Measurements from ENCODE around the gene CSNK1E. TPM values are rescaled to one million over a fixed set of nuclear protein-coding genes. Genes with fewer than 3 reads are reported as not detected.

The CSNK1E gene
- total RNA-seq, 2 experiments from 2014 or later = 105 to 108 TPM

GRCh38 chr22:38298312-38299005 is 18.8 kb downstream of the CSNK1E start:
- CTCF ChIA-PET = interaction anchor here (0.7 to 1.4 kb wide), 5 partner anchors 8 to 115 kb away, joined by 3 to 4 read pairs (median 3); no protein-coding TSS in a partner anchor
- no peaks in the 10 kb centered on the region for H3K27me3 Mint-ChIP-seq (ENCODE audit: low read depth)
- intact Hi-C loops (cut with micrococcal nuclease) = loop anchor here (5.0 kb wide), 1 partner anchor 54 kb away; no protein-coding TSS in a partner anchor
- peak; percentile 44 for DNase-seq
- H3K9me3 Mint-ChIP-seq = no peaks in the 10 kb centered on the region
- H3K36me3 Mint-ChIP-seq (ENCODE audit: low read depth) = peaks cover 13% of the 10 kb centered on the region
- H3K4me1 Mint-ChIP-seq (ENCODE audit: low read depth) = no peaks in the 10 kb centered on the region
- no peak overlapping the region for H3K4me3 Mint-ChIP-seq
- no peak overlapping the region for H3K27ac Mint-ChIP-seq

GRCh38 chr22:38296372-38296771 is 20.9 kb downstream of the CSNK1E start:
- H3K27me3 Mint-ChIP-seq (ENCODE audit: low read depth) = no peaks in the 10 kb centered on the region
- no peaks in the 10 kb centered on the region for H3K4me1 Mint-ChIP-seq (ENCODE audit: low read depth)
- DNase-seq = no peak
- H3K9me3 Mint-ChIP-seq = no peaks in the 10 kb centered on the region
- peaks cover 7% of the 10 kb centered on the region for H3K36me3 Mint-ChIP-seq (ENCODE audit: low read depth)
- CTCF ChIA-PET = no interaction called here
- no peak overlapping the region for H3K4me3 Mint-ChIP-seq
- H3K27ac Mint-ChIP-seq = no peak overlapping the region
- intact Hi-C loops (cut with micrococcal nuclease) = loop anchor here (5.0 kb wide), 1 partner anchor 56 kb away; no protein-coding TSS in a partner anchor

GRCh38 chr22:38295863-38296262 is 21.4 kb downstream of the CSNK1E start:
- no peak overlapping the region for H3K4me3 Mint-ChIP-seq
- H3K36me3 Mint-ChIP-seq (ENCODE audit: low read depth) = peaks cover 10% of the 10 kb centered on the region
- intact Hi-C loops (cut with micrococcal nuclease) = loop anchor here (5.0 kb wide), 1 partner anchor 56 kb away; no protein-coding TSS in a partner anchor
- H3K4me1 Mint-ChIP-seq (ENCODE audit: low read depth) = no peaks in the 10 kb centered on the region
- no peaks in the 10 kb centered on the region for H3K27me3 Mint-ChIP-seq (ENCODE audit: low read depth)
- no peak overlapping the region for H3K27ac Mint-ChIP-seq
- CTCF ChIA-PET = no interaction called here
- DNase-seq = no peak
- H3K9me3 Mint-ChIP-seq = no peaks in the 10 kb centered on the region

- CTCF ChIA-PET = no interaction called here
- H3K36me3 Mint-ChIP-seq (ENCODE audit: low read depth) = peaks cover 11% of the 10 kb centered on the region
Observed at GRCh38 chr22:38295339-38295738, 21.9 kb downstream of the CSNK1E start.

GRCh38 chr22:38294193-38294592 is 23.0 kb downstream of the CSNK1E start:
- Mint-ChIP-seq H3K27me3 (ENCODE audit: low read depth) (no peaks in the 10 kb centered on the region), H3K4me1 (ENCODE audit: low read depth) (no peaks in the 10 kb centered on the region), H3K27ac (no peak overlapping the region), H3K36me3 (ENCODE audit: low read depth) (peaks cover 8% of the 10 kb centered on the region), H3K9me3 (no peaks in the 10 kb centered on the region), H3K4me3 (no peak overlapping the region)
- CTCF ChIA-PET = no interaction called here
- intact Hi-C loops (cut with micrococcal nuclease) = no loop called here
- no peak for DNase-seq

More at GRCh38 chr22:38295339-38295738, 21.9 kb downstream of the CSNK1E start:
- no peaks in the 10 kb centered on the region for H3K27me3 Mint-ChIP-seq (ENCODE audit: low read depth)
- H3K27ac Mint-ChIP-seq = no peak overlapping the region
- intact Hi-C loops (cut with micrococcal nuclease) = loop anchor here (5.0 kb wide), 1 partner anchor 57 kb away; no protein-coding TSS in a partner anchor
- no peaks in the 10 kb centered on the region for H3K9me3 Mint-ChIP-seq
- no peak overlapping the region for H3K4me3 Mint-ChIP-seq
- H3K4me1 Mint-ChIP-seq (ENCODE audit: low read depth) = no peaks in the 10 kb centered on the region
- no peak for DNase-seq

GRCh38 chr22:38292694-38293093 is 24.5 kb downstream of the CSNK1E start:
- no peak overlapping the region for H3K4me3 Mint-ChIP-seq
- intact Hi-C loops (cut with micrococcal nuclease) = no loop called here
- no peaks in the 10 kb centered on the region for H3K4me1 Mint-ChIP-seq (ENCODE audit: low read depth)
- no peak for DNase-seq
- peaks cover 8% of the 10 kb centered on the region for H3K36me3 Mint-ChIP-seq (ENCODE audit: low read depth)
- no peaks in the 10 kb centered on the region for H3K9me3 Mint-ChIP-seq
- CTCF ChIA-PET = no interaction called here
- H3K27ac Mint-ChIP-seq = no peak overlapping the region
- H3K27me3 Mint-ChIP-seq (ENCODE audit: low read depth) = no peaks in the 10 kb centered on the region

- Mint-ChIP-seq H3K4me1 (ENCODE audit: low read depth) (no peaks in the 10 kb centered on the region), H3K9me3 (no peaks in the 10 kb centered on the region), H3K4me3 (no peak overlapping the region), H3K27me3 (ENCODE audit: low read depth) (no peaks in the 10 kb centered on the region), H3K36me3 (ENCODE audit: low read depth) (peaks cover 4% of the 10 kb centered on the region), H3K27ac (no peak overlapping the region)
- CTCF ChIA-PET = no interaction called here
- no peak for DNase-seq
- intact Hi-C loops (cut with micrococcal nuclease) = no loop called here
Observed at GRCh38 chr22:38291201-38291777, 25.9 kb downstream of the CSNK1E start.

GRCh38 chr22:38290347-38290746 is 26.9 kb downstream of the CSNK1E start:
- CTCF ChIA-PET = interaction anchor here (1.0 kb wide), 1 partner anchor 8 kb away, joined by 3 read pairs; no protein-coding TSS in a partner anchor
- H3K4me1 Mint-ChIP-seq (ENCODE audit: low read depth) = no peaks in the 10 kb centered on the region
- no peak for DNase-seq
- no peak overlapping the region for H3K4me3 Mint-ChIP-seq
- H3K9me3 Mint-ChIP-seq = no peaks in the 10 kb centered on the region
- intact Hi-C loops (cut with micrococcal nuclease) = no loop called here
- no peak overlapping the region for H3K27ac Mint-ChIP-seq
- peaks cover 4% of the 10 kb centered on the region for H3K36me3 Mint-ChIP-seq (ENCODE audit: low read depth)
- no peaks in the 10 kb centered on the region for H3K27me3 Mint-ChIP-seq (ENCODE audit: low read depth)

GRCh38 chr22:38289583-38290082 is 27.6 kb downstream of the CSNK1E start:
- Mint-ChIP-seq H3K4me1 (ENCODE audit: low read depth) (no peaks in the 10 kb centered on the region), H3K27ac (no peak overlapping the region), H3K9me3 (no peaks in the 10 kb centered on the region), H3K4me3 (no peak overlapping the region), H3K27me3 (ENCODE audit: low read depth) (no peaks in the 10 kb centered on the region), H3K36me3 (ENCODE audit: low read depth) (peaks cover 4% of the 10 kb centered on the region)
- intact Hi-C loops (cut with micrococcal nuclease) = no loop called here
- CTCF ChIA-PET = interaction anchor here (1.0 kb wide), 1 partner anchor 9 kb away, joined by 3 read pairs; no protein-coding TSS in a partner anchor
- DNase-seq = no peak

GRCh38 chr22:38286915-38287669 is 30.1 kb downstream of the CSNK1E start:
- H3K4me1 Mint-ChIP-seq (ENCODE audit: low read depth) = no peaks in the 10 kb centered on the region
- H3K9me3 Mint-ChIP-seq = no peaks in the 10 kb centered on the region
- intact Hi-C loops (cut with micrococcal nuclease) = no loop called here
- H3K27me3 Mint-ChIP-seq (ENCODE audit: low read depth) = no peaks in the 10 kb centered on the region
- CTCF ChIA-PET = no interaction called here
- H3K4me3 Mint-ChIP-seq = no peak overlapping the region
- DNase-seq = no peak
- no peak overlapping the region for H3K27ac Mint-ChIP-seq
- peaks cover 8% of the 10 kb centered on the region for H3K36me3 Mint-ChIP-seq (ENCODE audit: low read depth)

- Mint-ChIP-seq H3K36me3 (ENCODE audit: low read depth) (peaks cover 4% of the 10 kb centered on the region), H3K4me1 (ENCODE audit: low read depth) (no peaks in the 10 kb centered on the region), H3K27me3 (ENCODE audit: low read depth) (no peaks in the 10 kb centered on the region), H3K4me3 (no peak overlapping the region), H3K9me3 (no peaks in the 10 kb centered on the region), H3K27ac (no peak overlapping the region)
- DNase-seq = no peak
- CTCF ChIA-PET = interaction anchor here (0.6 kb wide), 1 partner anchor 352 kb away, joined by 4 read pairs; no protein-coding TSS in a partner anchor
- intact Hi-C loops (cut with micrococcal nuclease) = no loop called here
Observed at GRCh38 chr22:38285018-38285417, 32.2 kb downstream of the CSNK1E start.

GRCh38 chr22:38284042-38284402 is 33.2 kb downstream of the CSNK1E start:
- intact Hi-C loops (cut with micrococcal nuclease) = no loop called here
- Mint-ChIP-seq H3K36me3 (ENCODE audit: low read depth) (peaks cover 4% of the 10 kb centered on the region), H3K27me3 (ENCODE audit: low read depth) (no peaks in the 10 kb centered on the region), H3K4me3 (no peak overlapping the region), H3K4me1 (ENCODE audit: low read depth) (no peaks in the 10 kb centered on the region), H3K27ac (no peak overlapping the region), H3K9me3 (no peaks in the 10 kb centered on the region)
- CTCF ChIA-PET = interaction anchor here (0.9 kb wide), 1 partner anchor 15 kb away, joined by 3 read pairs; no protein-coding TSS in a partner anchor
- no peak for DNase-seq

Data from activated naive CD4-positive, alpha-beta T cell treated with anti-CD3 and anti-CD28 coated beads for 36 hours (primary cell).